Astrocyte of the spinal cord (primary cell): ENCODE results near the gene USE1.

Experiments
- DNase-seq: peaks from one replicate; pipeline ENCODE4 v3.0.0; 2011; ENCODE audit warnings: low read depth, low spot score
- H3K4me3 ChIP-seq: 2 replicates; pipeline ENCODE4 v1.5.1; 2011; ENCODE audit warnings: low read depth, mild to moderate bottlenecking, low read length, moderate library complexity
- in situ Hi-C: cut with HindIII; loops from 2 replicates; pipeline ENCODE4 v1.10.0; 2017; ENCODE audit warnings: low sequenced_read_pairs
- TF ChIP-seq, protein P1 (sequence below): IDR thresholded peaks from 2 replicates; pipeline ENCODE4 v1.5.1; 2012; ENCODE audit warnings: low read depth, mild to moderate bottlenecking, low read length, inconsistent platforms

The USE1 gene

DNA sequence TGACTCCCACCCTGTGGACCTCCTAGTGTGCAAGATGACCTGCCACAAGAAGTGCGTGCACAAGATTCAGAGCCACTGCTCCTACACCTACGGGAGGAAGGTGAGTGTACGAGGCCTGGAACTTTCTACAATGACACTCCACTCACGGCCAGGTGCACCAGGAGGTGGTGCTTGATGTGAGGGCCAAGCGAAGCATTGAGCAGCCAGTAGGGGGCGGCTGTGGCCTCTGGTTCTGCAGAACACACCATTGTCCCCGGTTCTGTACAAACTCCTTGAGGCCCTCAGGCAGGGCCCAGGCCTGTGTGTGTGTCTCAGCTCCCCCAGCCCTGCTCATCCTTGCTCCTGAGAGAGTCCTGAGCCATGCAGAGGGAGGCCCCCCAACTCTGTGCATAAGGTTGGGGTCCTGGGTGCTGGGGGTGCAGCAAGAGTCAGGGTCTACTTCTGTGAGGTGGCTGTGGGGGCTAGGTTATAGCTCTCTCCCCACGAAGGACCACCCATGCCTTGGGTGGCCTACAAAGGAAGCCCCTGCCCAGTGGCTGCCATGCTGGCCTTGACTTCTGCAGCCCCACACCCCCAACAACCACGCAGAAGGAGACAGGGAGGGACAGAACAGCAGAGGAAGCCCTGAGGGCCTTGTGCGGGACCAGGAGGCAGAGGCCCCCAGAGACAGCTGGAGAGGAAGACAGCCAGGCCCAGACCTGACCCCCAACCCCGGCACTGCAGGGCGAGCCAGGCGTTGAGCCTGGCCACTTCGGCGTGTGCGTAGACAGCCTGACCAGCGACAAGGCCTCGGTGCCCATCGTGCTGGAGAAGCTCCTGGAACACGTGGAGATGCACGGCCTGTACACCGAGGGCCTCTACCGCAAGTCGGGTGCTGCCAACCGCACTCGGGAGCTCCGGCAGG lies 9.7 kb upstream of the USE1 start:
- TF ChIP-seq, protein P1, sequence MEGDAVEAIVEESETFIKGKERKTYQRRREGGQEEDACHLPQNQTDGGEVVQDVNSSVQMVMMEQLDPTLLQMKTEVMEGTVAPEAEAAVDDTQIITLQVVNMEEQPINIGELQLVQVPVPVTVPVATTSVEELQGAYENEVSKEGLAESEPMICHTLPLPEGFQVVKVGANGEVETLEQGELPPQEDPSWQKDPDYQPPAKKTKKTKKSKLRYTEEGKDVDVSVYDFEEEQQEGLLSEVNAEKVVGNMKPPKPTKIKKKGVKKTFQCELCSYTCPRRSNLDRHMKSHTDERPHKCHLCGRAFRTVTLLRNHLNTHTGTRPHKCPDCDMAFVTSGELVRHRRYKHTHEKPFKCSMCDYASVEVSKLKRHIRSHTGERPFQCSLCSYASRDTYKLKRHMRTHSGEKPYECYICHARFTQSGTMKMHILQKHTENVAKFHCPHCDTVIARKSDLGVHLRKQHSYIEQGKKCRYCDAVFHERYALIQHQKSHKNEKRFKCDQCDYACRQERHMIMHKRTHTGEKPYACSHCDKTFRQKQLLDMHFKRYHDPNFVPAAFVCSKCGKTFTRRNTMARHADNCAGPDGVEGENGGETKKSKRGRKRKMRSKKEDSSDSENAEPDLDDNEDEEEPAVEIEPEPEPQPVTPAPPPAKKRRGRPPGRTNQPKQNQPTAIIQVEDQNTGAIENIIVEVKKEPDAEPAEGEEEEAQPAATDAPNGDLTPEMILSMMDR = peak; percentile 81
- no peak overlapping the region for H3K4me3 ChIP-seq
- DNase-seq = peak; percentile 49
- in situ Hi-C loops = no loop called here

DNA sequence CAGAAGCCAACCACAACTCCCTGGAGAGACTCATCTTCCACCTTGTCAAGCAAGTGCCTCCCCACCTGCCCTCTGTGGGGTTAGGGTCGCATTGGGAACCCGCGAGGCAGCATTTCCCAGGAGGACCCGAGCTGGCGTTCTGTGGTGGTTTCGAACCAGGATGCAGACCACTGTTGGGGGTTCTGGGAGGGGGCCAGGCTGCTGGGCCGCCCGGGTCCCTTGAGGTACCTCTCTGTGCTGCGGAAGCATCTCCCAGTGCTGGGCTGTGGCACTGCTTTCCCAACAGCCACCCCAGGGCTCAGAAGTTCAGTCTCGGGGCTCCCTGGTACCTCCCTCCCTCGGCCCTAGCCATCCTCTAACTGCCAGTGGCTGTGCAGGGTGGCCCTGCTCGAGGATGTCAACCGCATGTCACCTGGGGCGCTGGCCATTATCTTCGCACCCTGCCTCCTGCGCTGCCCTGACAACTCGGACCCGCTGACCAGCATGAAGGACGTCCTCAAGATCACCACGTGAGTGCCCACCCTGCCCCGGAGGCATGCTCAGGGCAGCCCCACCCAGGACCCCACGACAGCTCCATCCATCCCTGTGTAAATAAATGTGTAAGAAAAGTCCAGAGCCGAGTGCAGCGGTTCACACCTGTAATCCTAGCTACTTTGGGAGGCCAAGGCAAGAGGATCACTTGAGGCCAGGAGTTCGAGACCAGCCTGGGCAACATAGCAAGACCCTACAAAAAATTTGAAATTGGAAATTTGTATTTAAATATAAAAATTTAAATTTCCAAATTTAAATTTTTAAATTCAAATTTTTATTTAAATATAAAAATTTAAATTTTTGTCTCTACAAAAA lies 8.2 kb upstream of the USE1 start:
- in situ Hi-C loops = no loop called here
- no peak for DNase-seq
- no peak overlapping the region for H3K4me3 ChIP-seq
- TF ChIP-seq, protein P1 = no peak

DNA sequence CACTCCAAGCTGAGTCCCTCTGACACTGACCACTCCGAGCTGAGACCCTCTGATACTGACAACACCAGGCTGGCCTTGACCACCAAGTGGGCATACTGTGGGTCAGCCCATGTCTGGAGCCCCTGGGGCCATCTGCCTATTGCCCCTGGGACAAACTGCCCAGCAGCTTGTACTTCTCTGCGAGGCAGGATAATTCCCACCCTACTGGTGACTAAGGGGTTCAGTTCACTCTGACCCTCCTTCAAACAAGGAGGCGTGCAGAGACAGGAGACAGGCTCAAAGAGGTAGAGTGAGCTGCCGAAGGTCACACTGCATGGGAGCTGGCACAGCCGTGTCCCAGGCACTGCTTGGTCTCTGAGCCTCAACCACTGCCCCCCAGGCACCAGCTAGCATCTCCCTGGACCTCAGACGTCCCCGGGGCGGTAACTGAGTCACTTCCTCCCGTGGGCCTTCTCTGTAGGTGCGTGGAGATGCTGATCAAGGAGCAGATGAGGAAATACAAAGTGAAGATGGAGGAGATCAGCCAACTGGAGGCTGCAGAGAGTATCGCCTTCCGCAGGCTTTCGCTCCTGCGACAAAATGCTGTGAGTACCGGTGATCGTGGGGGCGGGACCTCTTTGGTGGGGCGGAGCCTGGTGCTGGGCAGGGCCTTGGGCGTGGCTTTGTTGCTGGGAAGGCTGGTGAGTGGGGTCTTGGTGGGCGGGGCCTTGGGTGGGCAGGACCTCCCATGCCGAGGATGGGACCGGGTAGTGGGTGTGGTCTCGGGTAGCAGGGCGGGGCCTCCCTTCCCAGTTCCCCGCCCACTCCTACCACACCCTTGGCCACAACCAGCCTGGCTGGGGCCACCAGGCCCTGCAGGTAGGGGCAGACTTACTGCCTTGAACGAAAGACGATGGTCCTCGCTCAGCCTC lies 5.8 kb upstream of the USE1 start:
- TF ChIP-seq, protein P1 = no peak
- DNase-seq = peak; percentile 32
- in situ Hi-C loops = no loop called here
- no peak overlapping the region for H3K4me3 ChIP-seq

DNA sequence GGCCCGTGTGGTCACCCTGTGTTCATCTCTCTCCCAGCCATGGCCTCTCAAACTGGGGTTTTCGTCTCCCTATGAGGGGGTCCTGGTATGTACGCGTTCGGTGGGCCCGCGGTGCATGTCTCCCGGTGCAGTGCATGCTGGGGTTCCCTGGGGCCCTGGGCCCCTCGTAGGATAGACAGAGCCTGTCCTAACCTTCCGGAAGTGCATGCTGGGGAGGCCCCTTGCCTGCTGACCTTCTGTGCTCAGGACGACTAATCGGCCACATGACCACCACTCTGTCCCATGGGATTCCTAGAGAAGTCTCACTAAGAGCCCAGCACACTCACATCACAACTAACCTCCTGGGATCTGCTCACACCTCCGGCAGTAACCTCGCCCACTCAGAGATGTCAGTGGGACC lies 4.9 kb upstream of the USE1 start:
- in situ Hi-C loops = no loop called here
- DNase-seq = no peak
- H3K4me3 ChIP-seq = no peak overlapping the region
- TF ChIP-seq, protein P1 = no peak

DNA sequence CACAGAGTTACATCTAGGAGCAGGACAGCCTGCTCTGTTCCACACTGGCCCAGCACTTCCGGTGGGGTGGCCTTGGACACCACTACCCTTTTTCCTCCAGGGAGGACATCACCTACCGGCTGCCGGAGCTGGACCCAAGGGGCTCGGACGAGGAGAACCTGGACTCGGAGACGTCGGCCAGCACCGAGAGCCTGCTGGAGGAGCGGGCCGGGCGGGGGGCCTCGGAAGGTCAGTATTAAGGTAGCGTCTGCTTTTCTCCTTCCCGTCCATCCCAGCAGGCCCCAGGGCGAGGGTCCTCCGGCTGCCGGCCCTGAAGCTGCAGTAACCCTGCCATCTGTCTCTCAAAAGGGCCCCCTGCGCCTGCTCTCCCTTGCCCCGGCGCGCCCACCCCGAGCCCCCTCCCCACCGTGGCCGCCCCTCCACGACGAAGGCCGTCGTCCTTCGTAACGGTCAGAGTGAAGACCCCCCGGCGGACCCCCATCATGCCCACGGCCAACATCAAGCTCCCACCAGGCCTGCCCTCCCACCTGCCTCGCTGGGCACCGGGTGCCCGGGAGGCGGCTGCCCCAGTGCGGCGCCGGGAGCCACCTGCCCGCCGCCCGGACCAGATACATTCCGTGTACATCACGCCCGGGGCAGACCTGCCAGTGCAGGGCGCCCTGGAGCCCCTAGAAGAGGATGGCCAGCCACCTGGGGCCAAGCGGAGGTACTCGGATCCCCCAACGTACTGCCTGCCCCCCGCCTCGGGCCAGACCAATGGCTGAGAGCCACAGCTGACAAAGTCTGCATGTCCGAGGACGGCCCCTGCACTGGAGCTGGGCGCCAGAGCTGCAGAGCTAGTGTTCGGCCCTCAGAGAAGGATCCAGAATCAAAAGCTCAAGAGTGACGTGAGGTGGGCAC lies 3.4 kb upstream of the USE1 start:
- in situ Hi-C loops = no loop called here
- no peak for DNase-seq
- no peak overlapping the region for H3K4me3 ChIP-seq
- TF ChIP-seq, protein P1 = no peak
